Tibial nerve (tissue), 4 donors: ENCODE measurements around the gene DTNB. TPM values are rescaled to one million over a fixed set of nuclear protein-coding genes. Genes with fewer than 3 reads are reported as not detected.

Experiments used
- DNase-seq, 2 donors: peaks; one replicate each; pipeline ENCODE4 v3.0.0-alpha.2; 2019; ENCODE audit warnings: low spot score in 2 of 2
- H3K27ac ChIP-seq, 4 donors: fragments of 200-600 bp; sonication (generic) in 3 of 4; one replicate each; pipeline ENCODE4 v1.5.1; 2017 to 2019; ENCODE audit warnings: mild to moderate bottlenecking in 1 of 4
- H3K27me3 ChIP-seq, 2 donors: fragments of 200-600 bp; sonication (generic) in 1 of 2; one replicate each; pipeline versions ENCODE4 v1.5.1 to v1.6.0; 2017 to 2019
- H3K36me3 ChIP-seq, 3 donors: fragments of 200-600 bp; sonication (generic); one replicate each; pipeline ENCODE4 v1.5.1; 2018 to 2019
- H3K4me1 ChIP-seq, 4 donors: fragments of 200-600 bp; sonication (generic) in 3 of 4; one replicate each; pipeline ENCODE4 v1.5.1; 2017 to 2019
- H3K4me3 ChIP-seq, 4 donors: fragments of 200-600 bp; sonication (generic) in 3 of 4; one replicate each; pipeline ENCODE4 v1.5.1; 2017 to 2019; ENCODE audit warnings: mild to moderate bottlenecking in 1 of 4, moderate library complexity in 1 of 4
- H3K9me3 ChIP-seq, 4 donors: fragments of 200-600 bp; sonication (generic) in 3 of 4; one replicate each; pipeline ENCODE4 v1.5.1; 2017 to 2019
- EP300 ChIP-seq, 2 donors: sonication (generic); formaldehyde crosslinking; IDR thresholded peaks; one replicate each; pipeline ENCODE4 v1.6.1; 2017; ENCODE audit warnings: antibody characterized with exemption in 2 of 2, mild to moderate bottlenecking in 1 of 2
- POLR2A ChIP-seq, 2 donors: fragments of 450-650 bp; IDR thresholded peaks; one replicate each; pipeline ENCODE4 v1.6.1; 2017; ENCODE audit warnings: antibody characterized with exemption in 2 of 2, mild to moderate bottlenecking in 2 of 2, moderate library complexity in 2 of 2
- WGBS, 2 donors: methylation state at CpG; one replicate each; pipeline ENCODE4 v1.1.5; 2018; 5-methylcytosine and 5-hydroxymethylcytosine counted together
- total RNA-seq, 4 donors: library from RNA; depleted of rRNA; stranded (reverse); fragments of >200 nt; gene quantifications; one replicate each; pipeline ENCODE4 v1.1.0, GENCODE V29; 2016
- TF ChIP-seq, protein P1 (sequence below), 5 experiments: fragments of 200-600 bp in 3 of 5; fragments of 450-650 bp in 2 of 5; sonication (generic) in 3 of 5; IDR thresholded peaks; one replicate each; pipeline ENCODE4 v1.5.1; 2016 to 2019; ENCODE audit warnings: antibody characterized with exemption in 5 of 5, mild to moderate bottlenecking in 3 of 5, moderate library complexity in 2 of 5

Gene DTNB
- total RNA-seq, 4 donors from 2014 or later = 9.4 to 18.6 (median 13.1) TPM

DNA sequence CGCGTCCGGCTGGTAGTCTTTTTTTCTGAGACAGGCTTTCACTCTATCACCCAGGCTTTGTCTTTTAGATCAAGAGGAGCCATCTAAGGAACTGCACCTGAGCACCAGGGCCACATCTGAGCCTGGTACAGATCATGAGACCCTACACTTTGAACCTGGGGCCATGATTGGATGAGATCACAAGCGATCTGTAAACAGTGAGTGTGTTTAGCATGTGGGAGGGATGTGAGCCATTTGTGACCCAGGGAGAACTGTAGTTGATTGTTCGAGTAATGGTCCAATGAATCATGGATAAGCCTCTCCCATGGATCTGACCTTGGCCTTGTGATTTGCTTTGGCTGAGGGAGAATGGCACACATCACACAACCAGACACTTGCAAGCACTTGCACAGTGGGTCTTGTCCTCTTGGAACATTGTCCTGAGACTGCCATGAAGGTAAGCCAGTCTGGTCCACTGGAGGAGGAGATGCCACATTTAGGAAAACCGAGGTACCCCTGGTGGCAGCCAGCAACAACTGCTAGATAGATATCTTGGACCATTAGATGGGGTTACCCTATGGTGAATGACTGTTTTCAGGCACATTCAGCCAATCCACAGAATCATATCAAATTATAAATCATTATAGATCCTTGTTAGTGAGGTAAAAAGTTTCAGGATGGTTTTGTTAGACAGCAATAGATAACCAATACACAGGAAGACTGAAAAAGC is 19.5 kb upstream of the DTNB start:
- Histone ChIP-seq H3K4me1 (peaks cover 0 to 7% (median 0%) of the 10 kb centered on the region in 4 donors), H3K9me3 (no peaks in the 10 kb centered on the region), H3K27ac (no peak overlapping the region), H3K4me3 (no peak overlapping the region), H3K27me3 (no peaks in the 10 kb centered on the region), H3K36me3 (no peaks in the 10 kb centered on the region)
- WGBS, 2 donors = 84 to 86% methylated on average over 6 of the region's 6 CpGs
- TF ChIP-seq POLR2A (IDR thresholded peaks at IDR 0.05) (no peak), EP300 (IDR thresholded peaks at IDR 0.05) (no peak)
- TF ChIP-seq, protein P1, sequence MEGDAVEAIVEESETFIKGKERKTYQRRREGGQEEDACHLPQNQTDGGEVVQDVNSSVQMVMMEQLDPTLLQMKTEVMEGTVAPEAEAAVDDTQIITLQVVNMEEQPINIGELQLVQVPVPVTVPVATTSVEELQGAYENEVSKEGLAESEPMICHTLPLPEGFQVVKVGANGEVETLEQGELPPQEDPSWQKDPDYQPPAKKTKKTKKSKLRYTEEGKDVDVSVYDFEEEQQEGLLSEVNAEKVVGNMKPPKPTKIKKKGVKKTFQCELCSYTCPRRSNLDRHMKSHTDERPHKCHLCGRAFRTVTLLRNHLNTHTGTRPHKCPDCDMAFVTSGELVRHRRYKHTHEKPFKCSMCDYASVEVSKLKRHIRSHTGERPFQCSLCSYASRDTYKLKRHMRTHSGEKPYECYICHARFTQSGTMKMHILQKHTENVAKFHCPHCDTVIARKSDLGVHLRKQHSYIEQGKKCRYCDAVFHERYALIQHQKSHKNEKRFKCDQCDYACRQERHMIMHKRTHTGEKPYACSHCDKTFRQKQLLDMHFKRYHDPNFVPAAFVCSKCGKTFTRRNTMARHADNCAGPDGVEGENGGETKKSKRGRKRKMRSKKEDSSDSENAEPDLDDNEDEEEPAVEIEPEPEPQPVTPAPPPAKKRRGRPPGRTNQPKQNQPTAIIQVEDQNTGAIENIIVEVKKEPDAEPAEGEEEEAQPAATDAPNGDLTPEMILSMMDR (IDR thresholded peaks at IDR 0.05) = no peak
- DNase-seq = no peak

DNA sequence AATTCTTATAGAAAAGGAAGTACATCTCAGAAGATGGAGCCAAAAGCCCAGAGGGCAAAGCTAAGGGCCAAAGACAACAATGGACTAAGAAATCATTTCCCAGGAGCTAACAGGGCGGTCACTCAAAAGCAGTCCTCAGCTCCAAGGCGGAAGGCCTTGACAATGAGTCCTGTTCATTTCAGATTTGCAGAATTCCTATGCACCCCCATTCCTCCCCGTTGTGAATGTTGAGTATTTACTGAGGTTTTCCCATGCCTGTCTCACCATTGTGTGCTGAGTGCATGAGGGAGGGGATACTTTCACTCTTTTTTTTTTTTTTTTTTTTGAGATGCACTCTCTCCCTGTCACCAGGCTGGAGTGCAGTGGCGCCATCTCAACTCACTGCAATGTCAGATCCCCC is 18.8 kb upstream of the DTNB start:
- H3K27ac ChIP-seq = no peak overlapping the region
- H3K27me3 ChIP-seq = no peaks in the 10 kb centered on the region
- no peak for TF ChIP-seq POLR2A (IDR thresholded peaks at IDR 0.05)
- TF ChIP-seq, protein P1 (IDR thresholded peaks at IDR 0.05) = no peak
- TF ChIP-seq EP300 (IDR thresholded peaks at IDR 0.05) = no peak
- DNase-seq = peak in 1 of 2 donors; percentile 7
- no peak overlapping the region for H3K4me3 ChIP-seq
- H3K4me1 ChIP-seq = peaks cover 0 to 5% (median 0%) of the 10 kb centered on the region in 4 donors
- H3K9me3 ChIP-seq = no peaks in the 10 kb centered on the region
- no peaks in the 10 kb centered on the region for H3K36me3 ChIP-seq
- 34 to 39% methylated on average over 4 of the region's 4 CpGs for WGBS, 2 donors

DNA sequence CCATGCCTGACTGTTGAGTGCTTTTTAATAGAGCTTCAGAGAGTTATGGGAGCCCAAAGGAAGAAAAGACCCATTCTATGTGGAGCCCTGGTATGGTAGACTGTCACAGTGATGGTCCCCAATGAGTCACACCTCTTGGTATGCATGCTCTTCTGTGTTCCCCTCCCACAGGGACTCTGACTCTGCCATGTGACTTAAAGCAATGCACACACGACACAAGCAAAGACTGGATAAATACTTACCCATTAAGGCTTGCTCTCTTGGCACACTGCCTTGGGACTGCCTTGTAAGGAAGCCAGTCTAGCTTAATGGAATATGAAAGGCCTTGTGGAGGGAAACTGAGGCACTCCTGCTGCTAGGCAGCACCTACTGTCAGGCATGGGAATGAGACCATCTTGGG is 16.7 kb upstream of the DTNB start:
- 13 to 20% methylated on average over 1 of the region's 1 CpG for WGBS, 2 donors
- no peak for DNase-seq
- no peaks in the 10 kb centered on the region for H3K27me3 ChIP-seq
- H3K4me1 ChIP-seq = peaks cover 0 to 5% (median 0%) of the 10 kb centered on the region in 4 donors
- no peak overlapping the region for H3K4me3 ChIP-seq
- no peak overlapping the region for H3K27ac ChIP-seq
- TF ChIP-seq EP300 (IDR thresholded peaks at IDR 0.05) (no peak), POLR2A (IDR thresholded peaks at IDR 0.05) (no peak)
- TF ChIP-seq, protein P1 (IDR thresholded peaks at IDR 0.05) = no peak
- no peaks in the 10 kb centered on the region for H3K9me3 ChIP-seq
- H3K36me3 ChIP-seq = no peaks in the 10 kb centered on the region

DNA sequence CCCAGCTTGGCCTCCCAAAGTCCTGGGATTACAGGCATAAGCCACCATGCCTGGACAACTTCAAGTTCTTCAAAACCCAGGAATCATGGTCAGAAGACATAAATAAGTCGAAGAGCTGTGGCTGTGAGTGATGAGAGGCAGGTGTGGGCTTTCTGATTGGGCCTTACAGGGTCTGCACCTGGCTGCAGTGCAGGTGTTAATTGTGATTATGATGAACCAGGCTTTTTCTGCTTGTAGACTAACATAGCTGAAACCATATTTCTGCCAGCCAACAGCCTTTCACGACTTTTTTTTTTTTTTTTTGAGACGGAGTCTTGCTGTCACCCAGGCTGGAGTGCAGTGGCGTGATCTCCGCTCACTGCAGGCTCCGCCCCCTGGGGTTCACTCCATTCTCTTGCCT is 14.9 kb upstream of the DTNB start:
- no peaks in the 10 kb centered on the region for H3K9me3 ChIP-seq
- no peak for TF ChIP-seq EP300 (IDR thresholded peaks at IDR 0.05)
- H3K4me3 ChIP-seq = no peak overlapping the region
- no peaks in the 10 kb centered on the region for H3K36me3 ChIP-seq
- H3K27ac ChIP-seq = no peak overlapping the region
- peaks cover 0 to 5% (median 0%) of the 10 kb centered on the region in 4 donors for H3K4me1 ChIP-seq
- no peak for DNase-seq
- 82 to 92% methylated on average over 6 of the region's 6 CpGs for WGBS, 2 donors
- H3K27me3 ChIP-seq = no peaks in the 10 kb centered on the region

DNA sequence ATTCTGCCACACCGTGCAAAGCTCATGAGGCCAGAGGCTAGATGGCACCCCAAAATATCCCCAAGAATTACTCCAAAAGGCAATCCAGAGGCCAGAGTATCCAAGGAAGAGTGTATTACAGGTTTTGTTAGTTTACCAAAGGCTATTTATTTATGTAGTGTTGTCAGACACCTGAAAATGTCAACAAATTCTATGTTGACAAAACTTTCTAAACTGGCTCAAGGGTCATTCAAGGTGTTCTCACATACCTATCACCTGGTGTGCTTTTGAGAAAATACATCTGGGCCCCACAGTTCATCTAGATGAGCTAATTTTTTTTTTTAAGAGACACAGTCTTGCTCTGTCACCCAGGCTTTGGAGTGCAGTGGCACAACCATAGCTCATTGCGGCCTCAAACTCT is 12.4 kb upstream of the DTNB start:
- Histone ChIP-seq H3K9me3 (no peaks in the 10 kb centered on the region), H3K27ac (no peak overlapping the region), H3K4me3 (no peak overlapping the region), H3K27me3 (no peaks in the 10 kb centered on the region), H3K36me3 (no peaks in the 10 kb centered on the region), H3K4me1 (no peaks in the 10 kb centered on the region)
- no peak for TF ChIP-seq POLR2A (IDR thresholded peaks at IDR 0.05)
- no peak for TF ChIP-seq EP300 (IDR thresholded peaks at IDR 0.05)
- TF ChIP-seq, protein P1 (IDR thresholded peaks at IDR 0.05) = no peak
- no peak for DNase-seq
- 90 to 97% methylated on average over 2 of the region's 2 CpGs for WGBS, 2 donors
